Lung (tissue), 12 donors: ENCODE data around the gene LCN15. TPM values are rescaled to one million over a fixed set of nuclear protein-coding genes. Genes with fewer than 3 reads are reported as not detected.
A peak's percentile ranks its signal among the peaks of the same experiment; 100 is the strongest.

Source experiments
- ATAC-seq: fragments of 200-7000 bp; cut with Tn5 transposase; one replicate; pipeline ENCODE4 v1.9.1; 2020; ENCODE audit warnings: moderate number of reproducible peaks; ENCODE audit not compliant: insufficient read depth, low FRiP score
- DNase-seq, 3 donors: peaks; one replicate each; pipeline ENCODE4 v3.0.0-alpha.2; 2013 to 2017
- H3K27ac ChIP-seq, 2 donors: one replicate each; pipeline ENCODE4 v1.5.1; 2013; ENCODE audit warnings: mild to moderate bottlenecking in 2 of 2, moderate library complexity in 2 of 2, control low read depth in 1 of 2, inconsistent platforms in 1 of 2, low read depth in 1 of 2, low read length in 1 of 2
- H3K27me3 ChIP-seq, 3 donors: one replicate each; pipeline ENCODE4 v1.5.1; 2013; ENCODE audit warnings: low read length in 2 of 3; ENCODE audit not compliant: control insufficient read depth in 3 of 3, insufficient read depth in 3 of 3
- H3K36me3 ChIP-seq, 4 donors: one replicate each; pipeline ENCODE4 v1.5.1; 2013; ENCODE audit warnings: low read length in 4 of 4, mild to moderate bottlenecking in 1 of 4, moderate library complexity in 1 of 4; ENCODE audit not compliant: control insufficient read depth in 4 of 4, insufficient read depth in 4 of 4
- H3K4me1 ChIP-seq, 5 donors: one replicate each; pipeline ENCODE4 v1.5.1; 2013; ENCODE audit warnings: low read length in 5 of 5, mild to moderate bottlenecking in 2 of 5, moderate library complexity in 1 of 5; ENCODE audit not compliant: control insufficient read depth in 5 of 5, insufficient read depth in 5 of 5
- H3K4me3 ChIP-seq: one replicate; pipeline ENCODE4 v1.5.1; 2013; ENCODE audit warnings: mild to moderate bottlenecking, control low read depth, moderate library complexity
- H3K9ac ChIP-seq, 2 donors: one replicate each; pipeline ENCODE4 v1.5.1; 2013; ENCODE audit warnings: low read length in 2 of 2, control low read depth in 1 of 2; ENCODE audit not compliant: insufficient read depth in 1 of 2
- H3K9me3 ChIP-seq, 4 donors: one replicate each; pipeline ENCODE4 v1.5.1; 2013; ENCODE audit warnings: low read length in 3 of 4, mild to moderate bottlenecking in 1 of 4, moderate library complexity in 1 of 4; ENCODE audit not compliant: control insufficient read depth in 4 of 4, insufficient read depth in 3 of 4
- CTCF ChIP-seq: IDR thresholded peaks from 2 replicates; pipeline ENCODE4 v1.5.1; 2012; ENCODE audit warnings: mild to moderate bottlenecking; ENCODE audit errors: control extremely low read depth, extremely low read depth
- WGBS, 2 donors: extraction: QIAGEN DNeasy Blood & Tissue Kit; methylation state at CpG; one replicate each; pipeline ENCODE4 v1.1.7; 2013; 5-methylcytosine and 5-hydroxymethylcytosine counted together
- polyA plus RNA-seq, 2 donors: library from polyadenylated mRNA; stranded (reverse); fragments of 200-250 nt; gene quantifications; one replicate each; pipeline ENCODE4 v1.2.1, GENCODE V29; 2013
- total RNA-seq, 2 donors: library from RNA; depleted of rRNA in 1 of 2; stranded (reverse); fragments of >200 nt in 1 of 2; gene quantifications; one replicate each; pipeline ENCODE4 v1.2.1, GENCODE V29; 2014 to 2021
- donor health status: control.
- donor health status: control.
- donor health status: Bipolar disorder and iron deficiency.
- donor health status: healthy.
- donor health status: DM: yes; HTN: yes; CAD: no.

The LCN15 gene
- total and polyA plus RNA-seq, 4 donors, result 0.16 TPM; not detected in 3

DNA sequence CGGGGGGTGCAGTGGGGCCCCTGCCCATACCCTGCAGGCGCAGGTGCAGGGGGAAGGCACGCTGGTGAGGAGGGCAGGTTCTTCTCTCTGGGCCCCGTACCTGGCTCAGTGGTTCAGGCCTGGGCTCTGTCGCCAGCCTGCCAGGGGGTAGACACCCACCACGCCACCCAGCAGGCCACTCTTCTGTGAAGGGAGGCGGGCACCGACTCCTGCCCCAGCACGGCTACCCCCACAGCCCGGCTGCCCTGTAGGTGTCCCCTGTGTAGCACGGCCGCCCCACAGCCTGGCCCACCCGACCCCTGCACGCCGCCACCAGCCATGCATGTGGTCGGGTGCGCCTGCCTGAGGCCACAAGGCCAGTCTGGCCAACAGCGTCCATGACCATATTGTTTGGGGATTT is 17.7 kb downstream of the LCN15 start:
- ATAC-seq (no peak), DNase-seq (no peak)
- Histone ChIP-seq H3K4me1 (peaks cover 0 to 6% (median under 1%) of the 10 kb centered on the region in 5 donors), H3K27me3 (peaks cover 0 to 4% (median 0%) of the 10 kb centered on the region in 3 donors), H3K36me3 (no peaks in the 10 kb centered on the region), H3K9me3 (peaks cover 0 to under 1% (median 0%) of the 10 kb centered on the region in 4 donors), H3K4me3 (no peak overlapping the region), H3K9ac (no peak overlapping the region), H3K27ac (no peak overlapping the region)
- TF ChIP-seq CTCF, result no peak
- WGBS, 2 donors, result 94 to 96% methylated on average over 17 to 18 of the region's 18 CpGs

- H3K27ac ChIP-seq, result no peak overlapping the region
- no peaks in the 10 kb centered on the region for H3K9me3 ChIP-seq
- no peak for TF ChIP-seq CTCF
- no peak for ATAC-seq
- peaks cover 0 to 4% (median 2%) of the 10 kb centered on the region in 3 donors for H3K27me3 ChIP-seq
- H3K9ac ChIP-seq, result no peak overlapping the region
- H3K36me3 ChIP-seq, result no peaks in the 10 kb centered on the region
- H3K4me3 ChIP-seq, result no peak overlapping the region
- WGBS, 2 donors, result 52 to 65% methylated on average over 18 to 22 of the region's 22 CpGs
- DNase-seq, result no peak
- peaks cover 0 to 10% (median 6%) of the 10 kb centered on the region in 5 donors for H3K4me1 ChIP-seq
Observed at GRCh38 chr9:136746155-136746490, 18.2 kb downstream of the LCN15 start.

DNA sequence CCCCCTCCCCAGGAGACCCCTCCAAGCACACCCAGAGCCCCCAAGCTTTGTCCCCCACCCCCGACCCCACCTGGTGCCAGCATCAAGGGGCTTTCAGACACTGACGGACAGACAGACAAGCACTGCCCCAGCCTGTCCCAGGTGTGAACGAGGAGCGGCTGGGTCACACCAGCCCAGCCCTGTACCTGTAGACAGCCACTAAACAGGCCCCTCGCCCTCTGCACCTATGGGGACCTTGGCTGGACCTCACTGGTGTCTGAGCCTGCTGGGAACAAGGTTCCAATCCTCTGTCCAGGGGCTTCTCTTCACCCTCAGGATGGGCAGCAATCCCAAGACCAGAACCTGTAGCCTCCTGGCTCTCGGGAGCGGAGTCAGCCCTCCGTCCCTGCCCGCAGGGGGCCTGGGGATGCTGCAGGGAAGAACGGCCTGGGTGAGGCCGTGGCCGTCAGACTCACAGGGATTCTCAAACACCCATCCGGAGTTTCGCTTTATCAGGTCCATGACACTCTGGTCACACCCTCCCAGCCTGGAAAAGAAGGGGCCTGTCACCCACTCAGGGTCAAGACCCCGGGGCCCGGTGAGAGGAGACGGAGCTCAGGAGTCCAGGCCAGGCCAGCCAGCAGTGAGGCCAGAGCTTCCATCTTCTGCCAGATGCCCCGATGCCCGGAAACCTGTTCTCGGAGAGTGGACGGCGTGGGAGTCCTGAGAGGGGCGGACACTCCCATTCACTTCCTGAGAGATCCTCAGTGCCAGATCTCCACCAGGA is 18.7 kb downstream of the LCN15 start:
- WGBS, 2 donors, result 72 to 89% methylated on average over 23 of the region's 23 CpGs
- H3K9me3 ChIP-seq, result no peaks in the 10 kb centered on the region
- no peak for DNase-seq
- ATAC-seq, result no peak
- H3K27ac ChIP-seq, result peak overlapping the region in 1 of 2 donors; percentile 34
- H3K4me3 ChIP-seq, result no peak overlapping the region
- H3K4me1 ChIP-seq, result peaks cover 0 to 15% (median 10%) of the 10 kb centered on the region in 5 donors
- H3K36me3 ChIP-seq, result no peaks in the 10 kb centered on the region
- TF ChIP-seq CTCF, result no peak
- H3K27me3 ChIP-seq, result peaks cover 0 to 4% (median 2%) of the 10 kb centered on the region in 3 donors
- H3K9ac ChIP-seq, result no peak overlapping the region
